ENCODE measurements around the gene RAD51AP1.
"Not testable (repeated sequence)": the region's sequence is repeated elsewhere in the genome, so short reads cannot be mapped to it uniquely, and the experiment has no call there.

Gene RAD51AP1

GRCh38 chr12:4538207-4539160 lies at the start of gene RAD51AP1:
RAD51AP1 (plus strand) TSS chr12:4538890; CDS start chr12:4538940, 50 bp downstream.
- DNase-seq: peak; percentile 96

- DNase-seq: no peak
Measured at GRCh38 chr12:4489556-4489955, 49.1 kb upstream of the RAD51AP1 start.

- no peak for DNase-seq
Measured at GRCh38 chr12:4490973-4491372, 47.7 kb upstream of the RAD51AP1 start.

- DNase-seq: no peak
Measured at GRCh38 chr12:4496145-4496838, 42.4 kb upstream of the RAD51AP1 start.

GRCh38 chr12:4499186-4499585 lies 39.5 kb upstream of the RAD51AP1 start:
- DNase-seq: no peak

- no peak for DNase-seq
Measured at GRCh38 chr12:4505376-4505986, 33.2 kb upstream of the RAD51AP1 start.

- no peak for DNase-seq
Measured at GRCh38 chr12:4506430-4506829, 32.3 kb upstream of the RAD51AP1 start.

GRCh38 chr12:4506870-4507269 lies 31.8 kb upstream of the RAD51AP1 start:
- DNase-seq: no peak

- not testable (repeated sequence) for DNase-seq
Measured at GRCh38 chr12:4508503-4508902, 30.2 kb upstream of the RAD51AP1 start.

- not testable (repeated sequence) for DNase-seq
Measured at GRCh38 chr12:4509269-4509668, 29.4 kb upstream of the RAD51AP1 start.

GRCh38 chr12:4518106-4518728 lies 20.5 kb upstream of the RAD51AP1 start:
- no peak for DNase-seq

- DNase-seq: not testable (repeated sequence)
Measured at GRCh38 chr12:4523443-4523842, 15.2 kb upstream of the RAD51AP1 start.

GRCh38 chr12:4526923-4527546 lies 11.7 kb upstream of the RAD51AP1 start:
- peak; percentile 7 for DNase-seq

- no peak for DNase-seq
Measured at GRCh38 chr12:4530160-4530559, 8.5 kb upstream of the RAD51AP1 start.

GRCh38 chr12:4530982-4531586 lies 7.6 kb upstream of the RAD51AP1 start:
- no peak for DNase-seq

- DNase-seq: no peak
Measured at GRCh38 chr12:4535092-4535491, 3.6 kb upstream of the RAD51AP1 start.

- DNase-seq: no peak
Measured at GRCh38 chr12:4535871-4536270, 2.8 kb upstream of the RAD51AP1 start.

- DNase-seq: no peak
Measured at GRCh38 chr12:4539167-4539870, 629 bp downstream of the RAD51AP1 start.

GRCh38 chr12:4540170-4540569 lies 1.5 kb downstream of the RAD51AP1 start:
- no peak for DNase-seq

- no peak for DNase-seq
Measured at GRCh38 chr12:4540638-4541037, 1.9 kb downstream of the RAD51AP1 start.

GRCh38 chr12:4545195-4545594 lies 6.5 kb downstream of the RAD51AP1 start:
- DNase-seq: no peak
